GM12878 (cell line): ENCODE data around the gene NME7. TPM values are rescaled to one million over a fixed set of nuclear protein-coding genes. Genes with fewer than 3 reads are reported as not detected.

Experiments used
- ATAC-seq: fragments of 200-7000 bp; cut with Tn5 transposase; 3 replicates; pipeline ENCODE4 v1.9.1; 2020; ENCODE audit warnings: mild to moderate bottlenecking, moderate library complexity
- BruUV-seq: library from RNA; stranded (reverse); fragments of 400-500 nt; replicated peaks from 2 replicates; lab custom pipeline; 2021; lab: Mats Ljungman, UMichigan
- CTCF ChIA-PET: fragments of 300-600 bp; sonication (Branson Sonifier 250); formaldehyde crosslinking; extraction: SDS; loops from one replicate; lab custom pipeline; 2021; ENCODE audit warnings: inconsistent platforms; lab: Yijun Ruan, JAX
- POLR2A ChIA-PET: fragments of 350-600 bp; formaldehyde crosslinking; extraction: SDS; loops from one replicate; lab custom pipeline; 2021; ENCODE audit warnings: inconsistent platforms; lab: Charles Lee
- RAD21 ChIA-PET: fragments of 300-600 bp; sonication (Branson Sonifier 250); formaldehyde crosslinking; loops from one replicate; lab custom pipeline; 2023; ENCODE audit warnings: antibody characterized with exemption; ENCODE audit not compliant: unreplicated experiment; lab: Charles Lee
- SMC1A ChIA-PET: fragments of 300-600 bp; sonication (Branson Sonifier 250); formaldehyde crosslinking; loops from one replicate; lab custom pipeline; 2023; ENCODE audit not compliant: unreplicated experiment, uncharacterized antibody; lab: Charles Lee
- DNase-seq: peaks from one replicate; pipeline ENCODE4 v3.0.0-alpha.2; 2011; ENCODE audit warnings: low read depth, low spot score
- FAIRE-seq: peaks from 3 replicates; lab custom pipeline; 2011; peaks lifted over from hg19 to GRCh38; lab: Jason Lieb, UNC
- H2AFZ ChIP-seq: 2 replicates; pipeline ENCODE4 v1.6.0; 2011; ENCODE audit warnings: low read depth, low read length, control low read depth; ENCODE audit not compliant: control insufficient read depth
- H3K27ac ChIP-seq: 2 replicates; pipeline ENCODE4 v1.5.1; 2011; ENCODE audit warnings: control low read depth; ENCODE audit not compliant: control insufficient read depth, insufficient read depth
- H3K27me3 ChIP-seq, 2 experiments: replicated peaks in 1 of 2; 2 replicates each; pipeline versions ENCODE4 v1.6.0 to v1.6.1; 2011; ENCODE audit warnings: low read length in 1 of 2; ENCODE audit not compliant: control insufficient read depth in 2 of 2, insufficient read depth in 2 of 2
- H3K36me3 ChIP-seq, 2 experiments: 2 replicates each; pipeline ENCODE4 v1.5.1; 2011; ENCODE audit warnings: low read length in 1 of 2; ENCODE audit not compliant: control insufficient read depth in 2 of 2, insufficient read depth in 2 of 2
- H3K4me1 ChIP-seq: 2 replicates; pipeline ENCODE4 v1.6.1; 2011; ENCODE audit warnings: mild to moderate bottlenecking, low read length, moderate library complexity, mixed read lengths; ENCODE audit not compliant: control insufficient read depth, insufficient read depth
- H3K4me2 ChIP-seq: 2 replicates; pipeline ENCODE4 v1.6.0; 2011; ENCODE audit warnings: control low read depth; ENCODE audit not compliant: control insufficient read depth, insufficient read depth
- H3K4me3 ChIP-seq: fragments of 200-600 bp; sonication (generic); 2 replicates; pipeline ENCODE4 v1.5.1; 2016
- H3K79me2 ChIP-seq: 2 replicates; pipeline ENCODE4 v1.6.0; 2011; ENCODE audit warnings: low read length; ENCODE audit not compliant: control insufficient read depth, insufficient read depth
- H3K9ac ChIP-seq: 2 replicates; pipeline ENCODE4 v1.8.0; 2011; ENCODE audit warnings: low read length, control low read depth, mixed read lengths; ENCODE audit not compliant: control insufficient read depth, insufficient read depth
- H3K9me3 ChIP-seq: replicated peaks from 3 replicates; pipeline ENCODE4 v1.5.1; 2011; ENCODE audit warnings: mild to moderate bottlenecking, low read length; ENCODE audit not compliant: control insufficient read depth, insufficient read depth
- H4K20me1 ChIP-seq: 2 replicates; pipeline ENCODE4 v1.6.0; 2011; ENCODE audit not compliant: control insufficient read depth, insufficient read depth
- BACH1 ChIP-seq: fragments of 450-650 bp; IDR thresholded peaks from 2 replicates; pipeline ENCODE4 v1.6.1; 2017; ENCODE audit warnings: mild to moderate bottlenecking, borderline replicate concordance
- BCLAF1 ChIP-seq: fragments of 450-650 bp; IDR thresholded peaks from 2 replicates; pipeline ENCODE4 v1.6.1; 2017; ENCODE audit warnings: antibody characterized with exemption, mild to moderate bottlenecking, moderate library complexity
- CBFB ChIP-seq: IDR thresholded peaks from 2 replicates; pipeline ENCODE4 v1.6.1; 2016; ENCODE audit warnings: antibody characterized with exemption, low read depth
- E4F1 ChIP-seq: fragments of 450-650 bp; IDR thresholded peaks from 2 replicates; pipeline ENCODE4 v1.6.1; 2018; ENCODE audit warnings: borderline replicate concordance, mild to moderate bottlenecking; ENCODE audit not compliant: partially characterized antibody
- ELK1 ChIP-seq: IDR thresholded peaks from 2 replicates; pipeline ENCODE4 v1.6.1; 2012; ENCODE audit warnings: low read depth, low read length, improper control_type of control experiment
- GABPA ChIP-seq: IDR thresholded peaks from 2 replicates; pipeline ENCODE4 v1.6.1; 2014; ENCODE audit warnings: antibody characterized with exemption, low read depth, mild to moderate bottlenecking, inconsistent platforms
- KAT2A ChIP-seq: conservative IDR thresholded peaks from 2 replicates; pipeline ENCODE4 v1.6.1; 2011; ENCODE audit warnings: low read depth, low read length; ENCODE audit not compliant: control insufficient read depth
- LARP7 ChIP-seq: fragments of 450-650 bp; IDR thresholded peaks from 2 replicates; pipeline ENCODE4 v1.6.1; 2017; ENCODE audit warnings: mild to moderate bottlenecking
- MEF2B ChIP-seq: fragments of 450-650 bp; IDR thresholded peaks from 2 replicates; pipeline ENCODE4 v1.6.1; 2018; ENCODE audit warnings: mild to moderate bottlenecking, moderate library complexity; ENCODE audit not compliant: partially characterized antibody, poor library complexity, severe bottlenecking
- POLR2A ChIP-seq: IDR thresholded peaks from 2 replicates; pipeline ENCODE4 v1.6.1; 2011; ENCODE audit warnings: low read depth, mild to moderate bottlenecking, low read length
- RB1 ChIP-seq: fragments of 450-650 bp; formaldehyde crosslinking; IDR thresholded peaks from 2 replicates; pipeline ENCODE4 v1.6.1; 2017; ENCODE audit warnings: mild to moderate bottlenecking, borderline replicate concordance
- RFX5 ChIP-seq: IDR thresholded peaks from 2 replicates; pipeline ENCODE4 v1.6.1; 2011; ENCODE audit warnings: low read depth, low read length, improper control_type of control experiment
- RUNX3 ChIP-seq: IDR thresholded peaks from 2 replicates; pipeline ENCODE4 v1.6.1; 2012; ENCODE audit warnings: low read length, inconsistent platforms
- SP1 ChIP-seq: IDR thresholded peaks from one replicate; pipeline ENCODE4 v1.6.1; 2011; ENCODE audit warnings: low read depth, low read length
- TCF12 ChIP-seq: IDR thresholded peaks from 2 replicates; pipeline ENCODE4 v1.6.1; 2011; ENCODE audit warnings: low read depth, mild to moderate bottlenecking, low read length
- ZBTB33 ChIP-seq: fragments of 450-650 bp; IDR thresholded peaks from 2 replicates; pipeline ENCODE4 v1.6.1; 2017; ENCODE audit warnings: mild to moderate bottlenecking
- ZNF274 ChIP-seq: IDR thresholded peaks from one replicate; pipeline ENCODE4 v1.8.0; 2011; ENCODE audit not compliant: insufficient read length, insufficient read depth
- WGBS: methylation state at CpG from one replicate; pipeline ENCODE4 v1.1.6; 2016; ENCODE audit warnings: low lambda C conversion rate; ENCODE audit not compliant: insufficient replicate concordance, insufficient coverage; ENCODE audit errors: missing lambda C conversion rate; 5-methylcytosine and 5-hydroxymethylcytosine counted together
- in situ Hi-C: fragments of 300-500 bp; cut with MboI; formaldehyde crosslinking; loops from 9 replicates; pipeline ENCODE4 v1.14.3; 2018; ENCODE audit warnings: mixed read lengths
- intact Hi-C: fragments of 100-400 bp; cut with micrococcal nuclease; formaldehyde crosslinking; loops from one replicate; pipeline ENCODE4 v1.14.2; 2022; ENCODE audit not compliant: unreplicated experiment
- polyA plus RNA-seq, 11 experiments: library from polyadenylated mRNA; depleted of rRNA in 4 of 11; unstranded in 6 of 11; stranded (reverse) in 5 of 11; fragments of >200 nt; fragmentation: Nextera tagmentation in 4 of 11; fragmentation: Illumina TruSeq in 1 of 11; extraction: Ambion mirVana in 4 of 11; extraction: Trizol in 1 of 11; gene quantifications; 1 replicate in 1 of 11; 2 replicates in 10 of 11; pipeline versions ENCODE4 v1.2.1 to v1.2.3, GENCODE V29; 2011 to 2016; ENCODE audit warnings: inconsistent platforms in 2 of 11, missing spikeins in 2 of 11, low read depth in 1 of 11
- total RNA-seq, 4 experiments: library from RNA; depleted of rRNA in 3 of 4; stranded (reverse); fragments of >200 nt in 3 of 4; fragmentation: Illumina TruSeq in 1 of 4; extraction: Trizol in 1 of 4; gene quantifications; 2 replicates each; pipeline versions ENCODE4 v1.2.1 to v1.2.3, GENCODE V29; 2013 to 2021

The NME7 gene
- total and polyA plus RNA-seq, 10 of the 15 experiments (the other 5 are each of a cell fraction or from before 2014, with no cell fraction given) = 1.5 to 15.6 (median 7.2) TPM

- TF ChIP-seq GABPA (no peak), SP1 (no peak), BACH1 (no peak), ZNF274 (no peak), POLR2A (no peak), ELK1 (no peak), RFX5 (no peak), MEF2B (no peak), CBFB (no peak), BCLAF1 (no peak), KAT2A (no peak)
Measured at GRCh38 chr1:169118227-169118626, 249.4 kb downstream of the NME7 start (continued).

GRCh38 chr1:169117599-169117998 lies 250.0 kb downstream of the NME7 start:
- no peak for ATAC-seq
- ChIA-PET POLR2A (interaction anchor here (1.3 to 1.4 kb wide), 3 partner anchors 10 to 68 kb away, joined by 3 to 5 read pairs (median 3); no protein-coding TSS in a partner anchor), RAD21 (interaction anchor here (0.7 to 2.8 kb wide), 6 partner anchors 9 to 481 kb away, joined by 3 to 17 read pairs (median 4); no protein-coding TSS in a partner anchor), CTCF (interaction anchor here (1.0 to 4.1 kb wide), 9 partner anchors 9 to 775 kb away, joined by 3 to 22 read pairs (median 5); no protein-coding TSS in a partner anchor), SMC1A (interaction anchor here (0.6 to 5.9 kb wide), 15 partner anchors 8 to 669 kb away, joined by 3 to 47 read pairs (median 5); no protein-coding TSS in a partner anchor)
- in situ Hi-C loops = no loop called here
- H4K20me1 ChIP-seq = no peaks in the 10 kb centered on the region
- H3K4me1 ChIP-seq = peaks cover 8% of the 10 kb centered on the region
- no peak for DNase-seq
- no peak overlapping the region for H3K4me3 ChIP-seq
- H3K9me3 ChIP-seq = no peaks in the 10 kb centered on the region
- peaks cover 0 to under 1% of the 10 kb centered on the region in 2 experiments; a peak in 2 of 4 replicates for H3K36me3 ChIP-seq
- FAIRE-seq = no peak
- H3K27me3 ChIP-seq = no peaks in the 10 kb centered on the region
- intact Hi-C loops = no loop called here
- H2AFZ ChIP-seq = no peak overlapping the region
- no peak overlapping the region for H3K9ac ChIP-seq
- BruUV-seq = no TSS peak
- H3K27ac ChIP-seq = no peak overlapping the region
- H3K79me2 ChIP-seq = no peaks in the 10 kb centered on the region
- H3K4me2 ChIP-seq = no peak overlapping the region
- 74% methylated on average over 1 of the region's 1 CpG for WGBS
- TF ChIP-seq KAT2A (no peak), RUNX3 (no peak), LARP7 (no peak), ZBTB33 (no peak), RB1 (no peak), TCF12 (no peak), E4F1 (no peak)
